ENCODE results near the gene TMEM131. TPM values are rescaled to one million over a fixed set of nuclear protein-coding genes. Genes with fewer than 3 reads are reported as not detected.

TMEM131 gene
- total and polyA plus RNA-seq, 2 of the 8 experiments (the other 6 are each of a cell fraction or from before 2014, with no cell fraction given), result 9.7 to 22.9 TPM

DNA sequence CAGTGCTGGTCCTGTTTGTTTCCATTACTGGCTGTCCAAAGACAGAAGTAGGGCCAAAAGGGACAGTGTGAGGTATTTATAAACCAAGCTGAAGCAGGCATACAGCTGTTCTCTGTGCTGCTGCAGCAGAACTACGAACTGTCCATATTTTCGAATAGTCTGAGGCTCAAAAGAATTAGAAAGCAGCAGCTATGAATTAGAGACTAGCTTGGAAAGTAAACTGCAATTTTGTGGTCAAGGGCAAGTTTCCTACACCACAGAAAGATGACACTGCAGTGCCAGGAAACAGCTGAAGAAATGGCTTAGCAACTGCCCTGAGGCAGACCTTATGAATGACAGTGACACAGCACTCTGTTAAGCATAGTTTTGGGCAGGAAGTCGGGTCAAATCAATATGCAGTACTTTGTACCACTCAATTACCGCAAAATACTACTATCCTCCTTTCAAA, 125.3 kb downstream of the TMEM131 start (continued):
- TF ChIP-seq TCF12 (IDR thresholded peaks at IDR 0.05; ENCODE audit: low read depth, low read length) (no peak), EP300 (IDR thresholded peaks at IDR 0.05; ENCODE audit: borderline replicate concordance in 1 of 2, low read depth in 2 of 2, low read length in 2 of 2) (no peak)

Data from H1 (cell line).